Measurements from ENCODE around the gene NFE2L3.

DNA sequence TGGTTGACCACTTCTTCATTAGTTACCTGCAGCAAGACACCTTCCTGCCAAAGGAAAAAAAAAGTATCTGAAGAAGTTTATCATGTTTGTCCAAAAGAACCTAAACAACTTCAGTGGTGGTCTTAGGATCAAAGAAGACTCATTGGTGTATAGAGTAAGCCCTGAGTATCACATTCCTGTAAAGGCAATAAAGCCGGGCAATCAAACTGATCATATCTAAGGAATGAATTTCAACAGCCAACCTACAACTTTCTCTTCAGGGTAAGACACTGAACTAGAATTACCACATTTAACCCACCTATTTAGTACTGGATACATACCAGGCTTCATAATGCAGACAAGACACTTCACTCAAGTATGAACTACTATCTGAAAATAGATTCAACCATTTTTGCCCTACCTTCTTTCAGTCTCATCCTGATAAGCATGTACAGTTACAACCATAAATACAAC lies 38.4 kb downstream of the NFE2L3 start:
- TF ChIP-seq SUZ12 (IDR thresholded peaks at IDR 0.05; ENCODE audit: extremely low read depth, insufficient read depth, insufficient read length): no peak
- no peak for TF ChIP-seq ZNF274 (IDR thresholded peaks at IDR 0.05; ENCODE audit: low read depth, low read length)
- no peak for TF ChIP-seq YY1 (IDR thresholded peaks at IDR 0.05; ENCODE audit: insufficient read depth, insufficient read length)

All from NT2/D1 (cell line).